ENCODE data around the gene ADD3.

ADD3 gene

GRCh38 chr10:110005719-110006118 lies 2.1 kb upstream of the ADD3 start:
- peak; percentile 77 for DNase-seq

GRCh38 chr10:110006358-110007160 lies 1.2 kb upstream of the ADD3 start:
- DNase-seq, result peak; percentile 41

- DNase-seq, result peak; percentile 75
Observed at GRCh38 chr10:110007161-110007700, 553 bp upstream of the ADD3 start.

- peak; percentile 72 for DNase-seq
Observed at GRCh38 chr10:110008518-110009339, 945 bp downstream of the ADD3 start.

- peak; percentile 55 for DNase-seq
Observed at GRCh38 chr10:110009736-110010475, 2.1 kb downstream of the ADD3 start.

- peak; percentile 65 for DNase-seq
Observed at GRCh38 chr10:110010486-110011378, 2.9 kb downstream of the ADD3 start.

GRCh38 chr10:110011681-110012080 lies 3.9 kb downstream of the ADD3 start:
- peak; percentile 21 for DNase-seq

- peak; percentile 75 for DNase-seq
Observed at GRCh38 chr10:110013630-110014293, 6.0 kb downstream of the ADD3 start.

GRCh38 chr10:110016039-110016438 lies 8.3 kb downstream of the ADD3 start:
- peak; percentile 14 for DNase-seq

GRCh38 chr10:110017052-110017451 lies 9.3 kb downstream of the ADD3 start:
- DNase-seq, result no peak

GRCh38 chr10:110017907-110018306 lies 10.1 kb downstream of the ADD3 start:
- DNase-seq, result no peak

GRCh38 chr10:110020265-110020664 lies 12.5 kb downstream of the ADD3 start:
- no peak for DNase-seq

GRCh38 chr10:110022716-110023504 lies 15.1 kb downstream of the ADD3 start:
- DNase-seq, result no peak

- DNase-seq, result no peak
Observed at GRCh38 chr10:110023785-110024465, 16.1 kb downstream of the ADD3 start.

GRCh38 chr10:110029450-110029849 lies 21.7 kb downstream of the ADD3 start:
- DNase-seq, result no peak

- no peak for DNase-seq
Observed at GRCh38 chr10:110032801-110033700, 25.3 kb downstream of the ADD3 start.

GRCh38 chr10:110033701-110034235 lies 26.0 kb downstream of the ADD3 start:
- no peak for DNase-seq

- no peak for DNase-seq
Observed at GRCh38 chr10:110034596-110034995, 26.8 kb downstream of the ADD3 start.
